CD14-positive monocyte (primary cell): ENCODE results near the gene SH2D4B. TPM values are rescaled to one million over a fixed set of nuclear protein-coding genes. Genes with fewer than 3 reads are reported as not detected.

Experiments used
- DNase-seq, 3 donors: peaks; one replicate each; pipeline ENCODE4 v3.0.0-alpha.2; 2011 to 2022
- H2AFZ ChIP-seq: 2 replicates; pipeline ENCODE4 v1.6.0; 2012; ENCODE audit warnings: mild to moderate bottlenecking, low read depth, low read length, inconsistent platforms; ENCODE audit not compliant: insufficient read depth, poor library complexity, severe bottlenecking
- H3K27ac ChIP-seq, 2 donors: 1 replicate in 1 of 2; 2 replicates in 1 of 2; pipeline ENCODE4 v1.5.1; 2012 to 2013; ENCODE audit warnings: low read length in 2 of 2, control low read depth in 1 of 2, inconsistent platforms in 1 of 2, low read depth in 1 of 2, mild to moderate bottlenecking in 1 of 2
- H3K27me3 ChIP-seq, 2 donors: one replicate each; pipeline versions ENCODE4 v1.6.0 to v1.6.1; 2011 to 2013; ENCODE audit warnings: low read length in 2 of 2; ENCODE audit not compliant: control insufficient read depth in 2 of 2, insufficient read depth in 2 of 2
- H3K36me3 ChIP-seq, 2 donors: replicated peaks in 1 of 2; 1 replicate in 1 of 2; 2 replicates in 1 of 2; pipeline versions ENCODE4 v1.5.1 to v1.6.1; 2012 to 2013; ENCODE audit warnings: low read length in 2 of 2, control low read depth in 1 of 2, inconsistent platforms in 1 of 2, mild to moderate bottlenecking in 1 of 2; ENCODE audit not compliant: insufficient read depth in 2 of 2, control insufficient read depth in 1 of 2
- H3K4me1 ChIP-seq, 2 donors: 1 replicate in 1 of 2; 2 replicates in 1 of 2; pipeline versions ENCODE4 v1.5.1 to v1.6.1; 2012 to 2013; ENCODE audit warnings: low read length in 2 of 2, control low read depth in 1 of 2, inconsistent platforms in 1 of 2, mild to moderate bottlenecking in 1 of 2, moderate library complexity in 1 of 2; ENCODE audit not compliant: insufficient read depth in 2 of 2, control insufficient read depth in 1 of 2
- H3K4me2 ChIP-seq: replicated peaks from 2 replicates; pipeline ENCODE3; 2012; ENCODE audit warnings: low read length, moderate library complexity, mild to moderate bottlenecking; ENCODE audit not compliant: poor library complexity, severe bottlenecking; ENCODE audit errors: extremely low read depth
- H3K4me3 ChIP-seq, 3 experiments: fragments of 200-600 bp in 1 of 3; sonication (generic) in 1 of 3; replicated peaks in 1 of 3; 1 replicate in 2 of 3; 2 replicates in 1 of 3; pipeline ENCODE4 v1.5.1; 2011 to 2013; ENCODE audit warnings: low read length in 3 of 3, mild to moderate bottlenecking in 3 of 3, control low read depth in 2 of 3, low read depth in 2 of 3, inconsistent platforms in 1 of 3, moderate library complexity in 1 of 3
- H3K79me2 ChIP-seq: 2 replicates; pipeline ENCODE4 v1.6.0; 2012; ENCODE audit warnings: mild to moderate bottlenecking, control low read depth, inconsistent platforms, low read length, moderate library complexity; ENCODE audit not compliant: insufficient read depth
- H3K9ac ChIP-seq: 2 replicates; pipeline ENCODE4 v1.6.0; 2017; ENCODE audit warnings: low read length, mild to moderate bottlenecking; ENCODE audit not compliant: insufficient read depth, poor library complexity, severe bottlenecking
- H3K9me3 ChIP-seq, 2 donors: replicated peaks in 1 of 2; 1 replicate in 1 of 2; 2 replicates in 1 of 2; pipeline versions ENCODE4 v1.5.1 to v1.6.1; 2012 to 2013; ENCODE audit warnings: low read length in 2 of 2, control low read depth in 1 of 2; ENCODE audit not compliant: control insufficient read depth in 1 of 2, insufficient read depth in 1 of 2
- H4K20me1 ChIP-seq: 2 replicates; pipeline ENCODE4 v1.6.0; 2012; ENCODE audit warnings: mild to moderate bottlenecking, low read length, control low read depth, moderate library complexity; ENCODE audit not compliant: insufficient read depth
- H3K27ac Mint-ChIP-seq, 7 donors: one replicate each; pipeline ENCODE4 v1.8.0; 2020; ENCODE audit warnings: mild to moderate bottlenecking in 7 of 7, mixed read lengths in 7 of 7, moderate library complexity in 6 of 7, inconsistent platforms in 2 of 7
- H3K27me3 Mint-ChIP-seq, 3 donors: one replicate each; pipeline ENCODE4 v1.8.0; 2021 to 2022; ENCODE audit warnings: low read depth in 3 of 3, mild to moderate bottlenecking in 3 of 3, mixed read lengths in 3 of 3, moderate library complexity in 3 of 3, inconsistent platforms in 1 of 3
- H3K36me3 Mint-ChIP-seq, 2 donors: one replicate each; pipeline ENCODE4 v1.8.0; 2020; ENCODE audit warnings: mixed read lengths in 2 of 2, inconsistent platforms in 1 of 2, mild to moderate bottlenecking in 1 of 2
- H3K4me1 Mint-ChIP-seq: one replicate; pipeline ENCODE4 v1.8.0; 2020; ENCODE audit warnings: mild to moderate bottlenecking, mixed read lengths
- H3K4me3 Mint-ChIP-seq, 2 donors: one replicate each; pipeline ENCODE4 v1.8.0; 2020; ENCODE audit warnings: mild to moderate bottlenecking in 2 of 2, mixed read lengths in 2 of 2, moderate library complexity in 1 of 2
- H3K9me3 Mint-ChIP-seq, 7 donors: one replicate each; pipeline ENCODE4 v1.8.0; 2020 to 2022; ENCODE audit warnings: mixed read lengths in 7 of 7, mild to moderate bottlenecking in 6 of 7, moderate library complexity in 6 of 7, inconsistent platforms in 2 of 7
- CTCF ChIP-seq: fragments of 200-600 bp; IDR thresholded peaks from one replicate; pipeline ENCODE4 v1.8.0; 2022; ENCODE audit warnings: antibody characterized with exemption, mild to moderate bottlenecking
- WGBS: methylation state at CpG from one replicate; pipeline ENCODE4 v1.1.5; 2013; ENCODE audit warnings: missing lambda C conversion rate; ENCODE audit not compliant: insufficient coverage; 5-methylcytosine and 5-hydroxymethylcytosine counted together
- intact Hi-C, 2 donors: fragments of 100-400 bp; cut with micrococcal nuclease; formaldehyde crosslinking; loops; one replicate each; pipeline versions ENCODE4 v1.15.0 to v1.15.1; 2023
- polyA plus RNA-seq, 3 donors: library from polyadenylated mRNA; depleted of rRNA in 1 of 3; unstranded in 2 of 3; stranded (reverse) in 1 of 3; fragments of 300-500 nt in 2 of 3; fragments of >200 nt in 1 of 3; fragmentation: Illumina TruSeq in 2 of 3; gene quantifications; 1 replicate in 2 of 3; 2 replicates in 1 of 3; pipeline ENCODE4 v1.2.3, GENCODE V29; 2012 to 2021

SH2D4B gene
- polyA plus RNA-seq, 3 donors: 0.01 TPM; not detected in 2

- Histone ChIP-seq H2AFZ (no peak overlapping the region), H3K36me3 (no peaks in the 10 kb centered on the region), H3K9ac (no peak overlapping the region), H4K20me1 (no peaks in the 10 kb centered on the region), H3K27ac (no peak overlapping the region), H3K9me3 (no peaks in the 10 kb centered on the region), H3K4me1 (no peaks in the 10 kb centered on the region), H3K27me3 (no peaks in the 10 kb centered on the region), H3K4me2 (no peak overlapping the region), H3K4me3 (no peak overlapping the region), H3K79me2 (no peaks in the 10 kb centered on the region)
- peak; percentile 19 to 41 (median 30) for DNase-seq
- H3K36me3 Mint-ChIP-seq: no peaks in the 10 kb centered on the region
- H3K27me3 Mint-ChIP-seq: peaks cover 0 to 3% (median 2%) of the 10 kb centered on the region in 3 donors
- H3K9me3 Mint-ChIP-seq: peaks cover 0 to 2% (median 0%) of the 10 kb centered on the region in 7 donors
- WGBS: no CpG with 5 or more reads among the region's 1 CpG
- no peaks in the 10 kb centered on the region for H3K4me1 Mint-ChIP-seq
- intact Hi-C loops: no loop called here
- H3K27ac Mint-ChIP-seq: no peak overlapping the region
- H3K4me3 Mint-ChIP-seq: no peak overlapping the region
- no peak for TF ChIP-seq CTCF
Measured at GRCh38 chr10:80684259-80684658, 146.6 kb downstream of the SH2D4B start.

GRCh38 chr10:80685355-80685754 lies 147.7 kb downstream of the SH2D4B start:
- H3K27me3 Mint-ChIP-seq: peaks cover 3 to 5% (median 4%) of the 10 kb centered on the region in 3 donors
- WGBS: 94% methylated on average over 4 of the region's 4 CpGs
- Histone ChIP-seq H3K79me2 (no peaks in the 10 kb centered on the region), H3K9ac (no peak overlapping the region), H3K4me2 (no peak overlapping the region), H3K27ac (no peak overlapping the region), H2AFZ (no peak overlapping the region), H4K20me1 (no peaks in the 10 kb centered on the region), H3K27me3 (peaks cover 0 to 2% of the 10 kb centered on the region in 2 donors), H3K4me3 (no peak overlapping the region), H3K9me3 (no peaks in the 10 kb centered on the region), H3K36me3 (no peaks in the 10 kb centered on the region), H3K4me1 (no peaks in the 10 kb centered on the region)
- no peaks in the 10 kb centered on the region for H3K4me1 Mint-ChIP-seq
- no peak overlapping the region for H3K27ac Mint-ChIP-seq
- H3K9me3 Mint-ChIP-seq: peaks cover 0 to 2% (median 0%) of the 10 kb centered on the region in 7 donors
- intact Hi-C loops: no loop called here
- no peaks in the 10 kb centered on the region for H3K36me3 Mint-ChIP-seq
- no peak for DNase-seq
- no peak overlapping the region for H3K4me3 Mint-ChIP-seq
- TF ChIP-seq CTCF: no peak
